Neural cell (in vitro differentiated cells): Measurements from ENCODE around the gene PWWP2B. TPM values are rescaled to one million over a fixed set of nuclear protein-coding genes. Genes with fewer than 3 reads are reported as not detected.

Experiments used
- H2AFZ ChIP-seq: fragments of 200-600, 300-800 bp; sonication (generic), shearing (Covaris generic); 2 replicates; pipeline ENCODE4 v1.6.0; 2014; ENCODE audit warnings: low read depth, mild to moderate bottlenecking, antibody characterized with exemption, low read length, moderate library complexity
- H3F3A ChIP-seq: fragments of 200-600 bp; shearing (Covaris generic); 2 replicates; pipeline ENCODE4 v1.6.1; 2016; ENCODE audit warnings: mild to moderate bottlenecking, moderate library complexity, mixed read lengths, antibody characterized with exemption, low read length; ENCODE audit not compliant: insufficient read depth, poor library complexity, severe bottlenecking
- H3K27ac ChIP-seq: fragments of 200-600, 300-800 bp; sonication (generic), shearing (Covaris generic); 2 replicates; pipeline ENCODE4 v1.5.1; 2014; ENCODE audit warnings: mild to moderate bottlenecking, low read length, moderate library complexity
- H3K27me3 ChIP-seq: fragments of 300-800, 200-600 bp; sonication (generic), shearing (Covaris generic); 2 replicates; pipeline ENCODE4 v1.6.0; 2014; ENCODE audit warnings: mild to moderate bottlenecking, low read depth, low read length, moderate library complexity; ENCODE audit not compliant: insufficient read depth
- H3K36me3 ChIP-seq: fragments of 300-800, 200-600 bp; sonication (generic), shearing (Covaris generic); 2 replicates; pipeline ENCODE4 v1.5.1; 2014; ENCODE audit warnings: mild to moderate bottlenecking, antibody characterized with exemption, low read length, moderate library complexity; ENCODE audit not compliant: insufficient read depth
- H3K4me2 ChIP-seq: fragments of 300-800, 200-600 bp; sonication (generic), shearing (Covaris generic); 2 replicates; pipeline ENCODE4 v1.6.0; 2014; ENCODE audit warnings: mild to moderate bottlenecking, low read length
- H3K4me3 ChIP-seq: fragments of 300-800, 200-600 bp; sonication (generic), shearing (Covaris generic); 2 replicates; pipeline ENCODE4 v1.5.1; 2014; ENCODE audit warnings: mild to moderate bottlenecking, low read length, moderate library complexity
- H3K79me2 ChIP-seq: fragments of 200-600 bp; shearing (Covaris generic); replicated peaks from 2 replicates; pipeline ENCODE4 v1.6.0; 2014; ENCODE audit warnings: mild to moderate bottlenecking, low read length, moderate library complexity; ENCODE audit not compliant: insufficient read depth
- H3K9ac ChIP-seq: fragments of 300-800, 200-600 bp; sonication (generic), shearing (Covaris generic); 2 replicates; pipeline ENCODE4 v1.6.1; 2016; ENCODE audit warnings: mild to moderate bottlenecking, low read length, mixed read lengths
- H3K9me2 ChIP-seq: fragments of 200-600 bp; shearing (Covaris generic); 2 replicates; pipeline ENCODE4 v1.6.1; 2016; ENCODE audit warnings: mild to moderate bottlenecking, low read length, mixed read lengths; ENCODE audit not compliant: insufficient read depth
- H3K9me3 ChIP-seq: fragments of 200-600, 300-800 bp; sonication (generic), shearing (Covaris generic); 2 replicates; pipeline ENCODE4 v1.6.1; 2016; ENCODE audit warnings: mild to moderate bottlenecking, mixed run types, low read length, moderate library complexity, mixed read lengths
- H4K20me1 ChIP-seq: fragments of 200-600 bp; shearing (Covaris generic); 2 replicates; pipeline ENCODE4 v1.6.1; 2016; ENCODE audit warnings: mild to moderate bottlenecking, mixed run types; ENCODE audit not compliant: insufficient read depth
- EP300 ChIP-seq: fragments of 450-650 bp; conservative IDR thresholded peaks from 2 replicates; pipeline ENCODE4 v1.6.1; 2014; ENCODE audit warnings: antibody characterized with exemption, mild to moderate bottlenecking, moderate library complexity; ENCODE audit not compliant: poor library complexity, severe bottlenecking
- EZH2 ChIP-seq: fragments of 200-600, 300-800 bp; shearing (Covaris generic), sonication (generic); IDR thresholded peaks from 2 replicates; pipeline ENCODE4 v1.6.1; 2014; ENCODE audit warnings: antibody characterized with exemption, low read length, borderline replicate concordance, mild to moderate bottlenecking; ENCODE audit not compliant: insufficient read depth, poor library complexity, severe bottlenecking
- MXI1 ChIP-seq: fragments of 450-650 bp; conservative IDR thresholded peaks from 2 replicates; pipeline ENCODE4 v1.6.1; 2014; ENCODE audit warnings: antibody characterized with exemption, mild to moderate bottlenecking; ENCODE audit not compliant: poor library complexity, severe bottlenecking
- POLR2AphosphoS5 ChIP-seq: IDR thresholded peaks from 2 replicates; pipeline ENCODE4 v1.6.1; 2012
- RAD21 ChIP-seq: fragments of 450-650 bp; conservative IDR thresholded peaks from 2 replicates; pipeline ENCODE4 v1.6.1; 2014; ENCODE audit warnings: antibody characterized with exemption, mild to moderate bottlenecking, moderate library complexity
- REST ChIP-seq: IDR thresholded peaks from 2 replicates; pipeline ENCODE4 v1.6.1; 2012; ENCODE audit warnings: borderline replicate concordance
- SMC3 ChIP-seq: fragments of 450-650 bp; conservative IDR thresholded peaks from 2 replicates; pipeline ENCODE4 v1.6.1; 2014; ENCODE audit warnings: antibody characterized with exemption, mild to moderate bottlenecking, moderate library complexity; ENCODE audit not compliant: poor library complexity
- TAF1 ChIP-seq: IDR thresholded peaks from 2 replicates; pipeline ENCODE4 v1.6.1; 2012; ENCODE audit warnings: low read depth
- polyA plus RNA-seq: library from polyadenylated mRNA; depleted of rRNA; stranded (reverse); fragments of >200 nt; gene quantifications from 2 replicates; pipeline ENCODE4 v1.2.3, GENCODE V29; 2014
- TF ChIP-seq, protein P1 (sequence below): fragments of 450-650 bp; IDR thresholded peaks from 2 replicates; pipeline ENCODE4 v1.5.1; 2014; ENCODE audit warnings: antibody characterized with exemption, mild to moderate bottlenecking, moderate library complexity; ENCODE audit not compliant: poor library complexity, severe bottlenecking

Gene PWWP2B
- polyA plus RNA-seq, 1 donor from 2014 or later, result 13.0 TPM

DNA sequence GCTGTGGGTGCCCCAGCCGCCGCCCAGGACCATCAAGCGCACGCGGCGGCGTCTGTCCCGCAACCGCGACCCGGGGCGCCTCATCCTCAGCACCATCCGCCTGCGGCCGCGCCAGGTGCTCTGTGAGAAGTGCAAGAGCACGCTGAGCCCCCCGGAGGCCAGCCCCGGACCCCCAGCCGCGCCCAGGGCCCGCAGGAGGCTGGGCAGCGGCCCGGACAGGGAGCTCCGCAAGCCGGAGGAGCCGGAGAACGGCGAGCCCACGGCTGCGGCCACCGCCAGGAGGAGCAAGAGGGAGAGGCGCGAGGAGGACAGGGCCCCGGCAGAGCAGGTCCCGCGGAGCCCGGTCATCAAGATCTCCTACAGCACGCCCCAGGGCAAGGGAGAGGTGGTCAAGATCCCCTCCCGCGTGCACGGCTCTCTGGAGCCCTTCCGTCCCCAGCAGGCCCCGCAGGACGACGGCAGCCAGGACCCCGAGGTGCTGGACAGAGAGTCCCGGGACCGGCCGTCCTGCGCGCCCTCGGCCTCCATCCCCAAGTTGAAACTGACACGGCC, 8.0 kb downstream of the PWWP2B start:
- no peaks in the 10 kb centered on the region for H3K9me2 ChIP-seq
- H3K4me2 ChIP-seq, result no peak overlapping the region
- no peak overlapping the region for H3K27ac ChIP-seq
- no peaks in the 10 kb centered on the region for H3K36me3 ChIP-seq
- H2AFZ ChIP-seq, result no peak overlapping the region
- H3K9me3 ChIP-seq, result no peaks in the 10 kb centered on the region
- H3F3A ChIP-seq, result no peaks in the 10 kb centered on the region
- H3K4me3 ChIP-seq, result no peak overlapping the region
- no peak for TF ChIP-seq TAF1
- H4K20me1 ChIP-seq, result no peaks in the 10 kb centered on the region
- no peaks in the 10 kb centered on the region for H3K27me3 ChIP-seq
- H3K9ac ChIP-seq, result no peak overlapping the region
- H3K79me2 ChIP-seq, result no peaks in the 10 kb centered on the region

- Histone ChIP-seq H3K27me3 (no peaks in the 10 kb centered on the region), H3K9me3 (no peaks in the 10 kb centered on the region), H2AFZ (no peak overlapping the region), H3K4me2 (no peak overlapping the region), H4K20me1 (no peaks in the 10 kb centered on the region), H3K36me3 (no peaks in the 10 kb centered on the region), H3F3A (no peaks in the 10 kb centered on the region), H3K4me3 (no peak overlapping the region), H3K9ac (no peak overlapping the region), H3K79me2 (no peaks in the 10 kb centered on the region), H3K9me2 (no peaks in the 10 kb centered on the region), H3K27ac (no peak overlapping the region)
- TF ChIP-seq EZH2, result no peak
- TF ChIP-seq RAD21, result no peak
- no peak for TF ChIP-seq MXI1
- TF ChIP-seq POLR2AphosphoS5, result no peak
- no peak for TF ChIP-seq REST
- no peak for TF ChIP-seq TAF1
- no peak for TF ChIP-seq EP300
- no peak for TF ChIP-seq SMC3
- TF ChIP-seq, protein P1, sequence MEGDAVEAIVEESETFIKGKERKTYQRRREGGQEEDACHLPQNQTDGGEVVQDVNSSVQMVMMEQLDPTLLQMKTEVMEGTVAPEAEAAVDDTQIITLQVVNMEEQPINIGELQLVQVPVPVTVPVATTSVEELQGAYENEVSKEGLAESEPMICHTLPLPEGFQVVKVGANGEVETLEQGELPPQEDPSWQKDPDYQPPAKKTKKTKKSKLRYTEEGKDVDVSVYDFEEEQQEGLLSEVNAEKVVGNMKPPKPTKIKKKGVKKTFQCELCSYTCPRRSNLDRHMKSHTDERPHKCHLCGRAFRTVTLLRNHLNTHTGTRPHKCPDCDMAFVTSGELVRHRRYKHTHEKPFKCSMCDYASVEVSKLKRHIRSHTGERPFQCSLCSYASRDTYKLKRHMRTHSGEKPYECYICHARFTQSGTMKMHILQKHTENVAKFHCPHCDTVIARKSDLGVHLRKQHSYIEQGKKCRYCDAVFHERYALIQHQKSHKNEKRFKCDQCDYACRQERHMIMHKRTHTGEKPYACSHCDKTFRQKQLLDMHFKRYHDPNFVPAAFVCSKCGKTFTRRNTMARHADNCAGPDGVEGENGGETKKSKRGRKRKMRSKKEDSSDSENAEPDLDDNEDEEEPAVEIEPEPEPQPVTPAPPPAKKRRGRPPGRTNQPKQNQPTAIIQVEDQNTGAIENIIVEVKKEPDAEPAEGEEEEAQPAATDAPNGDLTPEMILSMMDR, result no peak
These were observed 8.5 kb downstream of the PWWP2B start for GRCh38 chr10:132405463-132405991.

DNA sequence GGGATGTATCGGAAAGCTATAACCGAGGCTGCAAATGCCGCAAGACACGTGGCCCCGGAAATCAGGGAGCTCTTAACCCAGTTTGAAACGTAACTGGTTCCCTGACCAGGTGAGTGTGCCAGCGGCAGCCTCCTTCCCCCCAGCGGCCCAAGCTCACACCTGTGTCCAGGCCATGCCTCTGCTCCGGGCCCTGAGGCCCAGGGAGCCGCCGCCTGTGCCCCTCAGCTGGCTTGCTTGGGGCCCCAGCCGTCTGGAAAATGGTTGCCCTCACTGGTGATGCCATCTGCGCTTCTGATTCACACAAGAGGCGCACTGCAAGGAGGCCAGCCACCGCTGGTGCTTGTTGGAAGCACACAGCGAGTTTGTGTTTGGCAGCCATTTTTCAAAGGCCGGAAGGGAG, 9.2 kb downstream of the PWWP2B start:
- Histone ChIP-seq H3K27me3 (no peaks in the 10 kb centered on the region), H3K27ac (no peak overlapping the region)

More for the DNA sequence above, 9.2 kb downstream of the PWWP2B start:
- Histone ChIP-seq H3K4me3 (no peak overlapping the region), H3K9ac (no peak overlapping the region), H3K36me3 (no peaks in the 10 kb centered on the region), H2AFZ (no peak overlapping the region), H3F3A (no peaks in the 10 kb centered on the region), H3K9me2 (no peaks in the 10 kb centered on the region), H3K4me2 (no peak overlapping the region), H3K79me2 (no peaks in the 10 kb centered on the region), H3K9me3 (no peaks in the 10 kb centered on the region), H4K20me1 (no peaks in the 10 kb centered on the region)
- no peak for TF ChIP-seq EP300
